Fibroblast of skin of right biceps (primary cell): ENCODE data around the gene PSG3.
"Not testable (repeated sequence)": the region's sequence is repeated elsewhere in the genome, so short reads cannot be mapped to it uniquely, and the experiment has no call there.

Source experiments
- DNase-seq: peaks from one replicate; pipeline ENCODE4 v3.0.0-alpha.2; 2013

PSG3 gene

GRCh38 chr19:42693760-42694350, 46.4 kb downstream of the PSG3 start:
- peak; percentile 28 for DNase-seq

GRCh38 chr19:42683917-42684513, 56.3 kb downstream of the PSG3 start:
- DNase-seq: peak; percentile 33

DNA sequence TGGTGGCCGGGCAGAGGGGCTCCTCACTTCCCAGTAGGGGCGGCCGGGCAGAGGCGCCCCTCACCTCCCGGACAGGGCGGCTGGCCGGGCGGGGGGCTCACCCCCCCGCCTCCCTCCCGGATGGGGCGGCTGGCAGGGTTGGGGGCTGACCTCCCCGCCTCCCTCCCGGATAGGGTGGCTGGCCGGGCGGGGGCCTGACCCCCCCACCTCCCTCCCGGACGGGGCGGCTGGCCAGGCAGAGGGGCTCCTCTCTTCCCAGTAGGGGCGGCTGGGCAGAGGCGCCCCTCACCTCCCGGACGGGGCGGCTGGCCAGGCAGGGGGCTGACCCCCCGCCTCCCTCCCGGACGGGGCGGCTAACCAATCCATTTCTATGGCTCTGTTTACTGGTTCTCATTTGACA, 64.0 kb downstream of the PSG3 start:
- not testable (repeated sequence) for DNase-seq

- DNase-seq: not testable (repeated sequence)
Observed at GRCh38 chr19:42674549-42674948, 65.7 kb downstream of the PSG3 start.
